ENCODE results near the gene TRMT11. TPM values are rescaled to one million over a fixed set of nuclear protein-coding genes. Genes with fewer than 3 reads are reported as not detected.
A peak's percentile ranks its signal among the peaks of the same experiment; 100 is the strongest.

Gene TRMT11
- polyA plus RNA-seq, 1 of the 3 experiments (the other 2 are of a cell fraction): 15.0 TPM

DNA sequence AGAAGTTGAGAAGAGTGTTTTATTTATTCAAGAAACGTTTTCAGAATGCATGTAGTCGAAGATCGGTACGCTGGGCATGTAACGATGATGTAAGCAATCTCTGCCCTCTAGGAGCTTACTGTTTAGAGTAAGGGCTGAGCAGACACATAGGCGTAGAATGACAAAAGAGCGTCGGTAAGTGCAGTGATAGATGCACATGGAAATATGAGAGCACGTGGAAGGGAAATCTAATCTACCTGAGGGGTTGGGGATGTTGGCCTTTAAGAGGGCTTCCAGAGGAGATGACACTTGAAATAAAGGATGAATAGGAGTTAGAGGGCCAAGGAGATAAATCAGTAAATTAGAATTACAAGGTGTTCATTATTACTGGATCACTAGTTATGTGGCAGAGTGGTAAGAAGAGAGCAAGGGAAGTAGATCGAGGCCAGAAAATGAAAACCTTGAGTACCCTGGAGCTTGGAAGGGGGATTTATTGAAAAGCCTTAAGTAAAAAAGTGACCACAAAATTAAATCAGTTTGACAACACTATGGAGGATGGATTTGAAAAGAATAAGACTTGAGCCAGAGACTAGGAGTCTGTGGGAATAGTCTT, 782 bp downstream of the TRMT11 start:
- Histone ChIP-seq H3K9me3 (no peaks in the 10 kb centered on the region), H3K4me1 (ENCODE audit: control insufficient read depth in 1 of 2, insufficient read depth in 2 of 2, low read depth in 1 of 2, low read length in 1 of 2) (peaks cover 3 to 21% of the 10 kb centered on the region in 2 experiments), H3K4me3 (ENCODE audit: low read depth in 2 of 2, low read length in 1 of 2) (peak overlapping the region; percentile 88 to 98), H2AFZ (ENCODE audit: low read depth) (peak overlapping the region; percentile 99), H3K4me2 (peak overlapping the region; percentile 91), H3K79me2 (ENCODE audit: insufficient read depth) (peaks cover 27% of the 10 kb centered on the region; the same call in 1 of the 2 replicates), H3F3A (replicated peaks; ENCODE audit: insufficient read depth) (peaks cover 17% of the 10 kb centered on the region), H3K9ac (peak overlapping the region; percentile 78), H4K20me1 (ENCODE audit: insufficient read depth) (no peaks in the 10 kb centered on the region), H3K27me3 (ENCODE audit: insufficient read depth) (no peaks in the 10 kb centered on the region), H3K27ac (ENCODE audit: low read depth in 2 of 2, low read length in 1 of 2) (peak overlapping the region; percentile 53 to 87; a peak in 2 of 4 replicates), H3K36me3 (replicated peaks in 1 of 2; ENCODE audit: control insufficient read depth in 1 of 2, insufficient read depth in 2 of 2, low read length in 1 of 2) (no peaks in the 10 kb centered on the region), H3K9me2 (no peaks in the 10 kb centered on the region)
- 26% methylated on average over 10 of the region's 10 CpGs for WGBS (ENCODE audit: low lambda C conversion rate)
- DNase-seq: peak; percentile 9
- ChIA-PET POLR2A (interaction anchor here (1.0 to 2.9 kb wide), 8 partner anchors 8 to 1532 kb away, joined by 3 to 23 read pairs (median 6); partner anchors contain the start of genes MTCL3, NCOA7 and RNF146), CTCF (interaction anchor here (0.6 to 3.4 kb wide), 7 partner anchors 9 to 223 kb away, joined by 3 to 23 read pairs (median 5); partner anchors contain the start of gene HINT3)
- TF ChIP-seq RAD21 (IDR thresholded peaks at IDR 0.05; ENCODE audit: low read length) (no peak), PBX3 (IDR thresholded peaks at IDR 0.05) (no peak), RXRA (IDR thresholded peaks at IDR 0.05; ENCODE audit: borderline replicate concordance, low read depth) (no peak), MEF2A (IDR thresholded peaks at IDR 0.05; ENCODE audit: borderline replicate concordance, low read depth) (no peak)

DNA sequence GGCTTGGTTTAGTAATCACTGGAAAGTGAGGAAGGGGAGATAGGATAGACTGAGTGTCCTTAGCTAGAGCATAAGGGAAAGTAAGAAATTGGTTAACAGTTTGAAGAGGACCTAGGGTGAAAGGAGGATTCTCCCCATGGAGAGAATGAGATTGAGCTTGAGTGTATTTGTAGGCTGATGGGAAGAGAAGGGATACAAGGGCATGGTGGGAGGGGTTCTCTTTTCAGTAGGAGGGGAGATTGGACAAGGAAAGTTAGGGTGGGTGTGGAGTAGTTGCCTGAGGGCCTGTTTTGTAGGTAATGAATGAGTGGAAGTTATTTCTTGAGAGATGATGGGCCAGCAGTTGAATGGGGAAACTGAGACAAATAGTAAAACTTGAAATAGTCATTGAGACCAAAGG, 1.9 kb downstream of the TRMT11 start:
- TF ChIP-seq TCF12 (IDR thresholded peaks at IDR 0.05): no peak
- TF ChIP-seq MXI1 (IDR thresholded peaks at IDR 0.05; ENCODE audit: low read depth, low read length): no peak
- no peak for TF ChIP-seq ELF1 (IDR thresholded peaks at IDR 0.05)
- no peak for TF ChIP-seq NRF1 (IDR thresholded peaks at IDR 0.05; ENCODE audit: low read depth, low read length)
- TF ChIP-seq USF2 (IDR thresholded peaks at IDR 0.05; ENCODE audit: borderline replicate concordance, low read depth, low read length): no peak
- TF ChIP-seq MAX (IDR thresholded peaks at IDR 0.05; ENCODE audit: low read depth): no peak
- TF ChIP-seq CHD2 (IDR thresholded peaks at IDR 0.05; ENCODE audit: low read length, partially characterized antibody): no peak
- TF ChIP-seq, protein P1, sequence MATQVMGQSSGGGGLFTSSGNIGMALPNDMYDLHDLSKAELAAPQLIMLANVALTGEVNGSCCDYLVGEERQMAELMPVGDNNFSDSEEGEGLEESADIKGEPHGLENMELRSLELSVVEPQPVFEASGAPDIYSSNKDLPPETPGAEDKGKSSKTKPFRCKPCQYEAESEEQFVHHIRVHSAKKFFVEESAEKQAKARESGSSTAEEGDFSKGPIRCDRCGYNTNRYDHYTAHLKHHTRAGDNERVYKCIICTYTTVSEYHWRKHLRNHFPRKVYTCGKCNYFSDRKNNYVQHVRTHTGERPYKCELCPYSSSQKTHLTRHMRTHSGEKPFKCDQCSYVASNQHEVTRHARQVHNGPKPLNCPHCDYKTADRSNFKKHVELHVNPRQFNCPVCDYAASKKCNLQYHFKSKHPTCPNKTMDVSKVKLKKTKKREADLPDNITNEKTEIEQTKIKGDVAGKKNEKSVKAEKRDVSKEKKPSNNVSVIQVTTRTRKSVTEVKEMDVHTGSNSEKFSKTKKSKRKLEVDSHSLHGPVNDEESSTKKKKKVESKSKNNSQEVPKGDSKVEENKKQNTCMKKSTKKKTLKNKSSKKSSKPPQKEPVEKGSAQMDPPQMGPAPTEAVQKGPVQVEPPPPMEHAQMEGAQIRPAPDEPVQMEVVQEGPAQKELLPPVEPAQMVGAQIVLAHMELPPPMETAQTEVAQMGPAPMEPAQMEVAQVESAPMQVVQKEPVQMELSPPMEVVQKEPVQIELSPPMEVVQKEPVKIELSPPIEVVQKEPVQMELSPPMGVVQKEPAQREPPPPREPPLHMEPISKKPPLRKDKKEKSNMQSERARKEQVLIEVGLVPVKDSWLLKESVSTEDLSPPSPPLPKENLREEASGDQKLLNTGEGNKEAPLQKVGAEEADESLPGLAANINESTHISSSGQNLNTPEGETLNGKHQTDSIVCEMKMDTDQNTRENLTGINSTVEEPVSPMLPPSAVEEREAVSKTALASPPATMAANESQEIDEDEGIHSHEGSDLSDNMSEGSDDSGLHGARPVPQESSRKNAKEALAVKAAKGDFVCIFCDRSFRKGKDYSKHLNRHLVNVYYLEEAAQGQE (IDR thresholded peaks at IDR 0.05; ENCODE audit: low read depth, low read length): no peak
- TF ChIP-seq POLR2AphosphoS5 (IDR thresholded peaks at IDR 0.05; ENCODE audit: low read depth, low read length): no peak
- TF ChIP-seq FOXM1 (IDR thresholded peaks at IDR 0.05; ENCODE audit: low read depth): no peak
- no peak for TF ChIP-seq RAD21 (IDR thresholded peaks at IDR 0.05; ENCODE audit: low read length)
- no peak for TF ChIP-seq GABPA (IDR thresholded peaks at IDR 0.05; ENCODE audit: low read depth)
- TF ChIP-seq CTCF (IDR thresholded peaks at IDR 0.05): no peak
- no peak for TF ChIP-seq IRF3 (IDR thresholded peaks at IDR 0.05; ENCODE audit: low read depth, low read length)
- peaks cover 13% of the 10 kb centered on the region for H3F3A ChIP-seq (replicated peaks; ENCODE audit: insufficient read depth)
- no peak overlapping the region for H3K9ac ChIP-seq
- ChIA-PET CTCF (no interaction called here), POLR2A (no interaction called here)
- no peak overlapping the region for H2AFZ ChIP-seq (ENCODE audit: low read depth)
- H3K9me3 ChIP-seq: no peaks in the 10 kb centered on the region
- no peaks in the 10 kb centered on the region for H3K36me3 ChIP-seq (replicated peaks in 1 of 2; ENCODE audit: control insufficient read depth in 1 of 2, insufficient read depth in 2 of 2, low read length in 1 of 2)
- H3K79me2 ChIP-seq (ENCODE audit: insufficient read depth): peaks cover 27% of the 10 kb centered on the region; the same call in 1 of the 2 replicates
- H3K4me3 ChIP-seq (ENCODE audit: low read depth in 2 of 2, low read length in 1 of 2): no peak overlapping the region
- peaks cover 3 to 18% of the 10 kb centered on the region in 2 experiments for H3K4me1 ChIP-seq (ENCODE audit: control insufficient read depth in 1 of 2, insufficient read depth in 2 of 2, low read depth in 1 of 2, low read length in 1 of 2)
- no peak overlapping the region for H3K27ac ChIP-seq (ENCODE audit: low read depth in 2 of 2, low read length in 1 of 2)
- no peaks in the 10 kb centered on the region for H4K20me1 ChIP-seq (ENCODE audit: insufficient read depth)
- no peaks in the 10 kb centered on the region for H3K27me3 ChIP-seq (ENCODE audit: insufficient read depth)
- no peak overlapping the region for H3K4me2 ChIP-seq
- H3K9me2 ChIP-seq: no peaks in the 10 kb centered on the region
- DNase-seq: no peak
